SK-N-SH (cell line): Measurements from ENCODE around the gene LGR4. TPM values are rescaled to one million over a fixed set of nuclear protein-coding genes. Genes with fewer than 3 reads are reported as not detected.
A peak's percentile ranks its signal among the peaks of the same experiment; 100 is the strongest.

Experiments used
- CTCF ChIA-PET: fragments of 300-600, 350-600 bp; formaldehyde crosslinking; extraction: SDS; loops from one replicate; lab custom pipeline; 2021; lab: Yijun Ruan, JAX
- POLR2A ChIA-PET: fragments of 350-600 bp; sonication (Branson Sonifier 250); formaldehyde crosslinking; extraction: SDS; loops from one replicate; lab custom pipeline; 2020; ENCODE audit warnings: antibody characterized with exemption, inconsistent platforms; lab: Yijun Ruan, JAX
- DNase-seq: peaks from one replicate; pipeline ENCODE4 v3.0.0; 2012
- H2AFZ ChIP-seq: fragments of 200-600 bp; sonication (generic); 2 replicates; pipeline ENCODE4 v1.8.1; 2016; ENCODE audit warnings: antibody characterized with exemption, mild to moderate bottlenecking, low read depth
- H3F3A ChIP-seq: fragments of 200-600 bp; sonication (generic); replicated peaks from 2 replicates; pipeline ENCODE3; 2016; ENCODE audit warnings: antibody characterized with exemption, mild to moderate bottlenecking; ENCODE audit not compliant: insufficient read depth
- H3K27ac ChIP-seq, 2 experiments: fragments of 200-500 bp in 1 of 2; fragments of 200-600 bp in 1 of 2; sonication (Bioruptor generic) in 1 of 2; sonication (generic), shearing (Covaris generic) in 1 of 2; 2 replicates each; pipeline versions ENCODE4 v1.5.1 to v1.6.1; 2014 to 2016; ENCODE audit warnings: low read depth in 2 of 2, inconsistent platforms in 1 of 2, low read length in 1 of 2, mild to moderate bottlenecking in 1 of 2, mixed read lengths in 1 of 2
- H3K27me3 ChIP-seq: fragments of 200-600 bp; sonication (generic), shearing (Covaris generic); 2 replicates; pipeline ENCODE4 v1.6.1; 2016; ENCODE audit warnings: mixed run types; ENCODE audit not compliant: insufficient read depth
- H3K36me3 ChIP-seq, 2 experiments: fragments of 200-500 bp in 1 of 2; fragments of 200-600 bp in 1 of 2; sonication (Bioruptor generic) in 1 of 2; sonication (generic) in 1 of 2; replicated peaks in 1 of 2; 2 replicates each; pipeline versions ENCODE3 to v1.5.1; 2014 to 2016; ENCODE audit warnings: low read length in 1 of 2, mild to moderate bottlenecking in 1 of 2; ENCODE audit not compliant: insufficient read depth in 2 of 2, control insufficient read depth in 1 of 2
- H3K4me1 ChIP-seq, 2 experiments: fragments of 200-500 bp in 1 of 2; fragments of 200-600 bp in 1 of 2; sonication (Bioruptor generic) in 1 of 2; sonication (generic), shearing (Covaris generic) in 1 of 2; 2 replicates each; pipeline versions ENCODE4 v1.5.1 to v1.6.1; 2014 to 2016; ENCODE audit warnings: low read depth in 1 of 2, low read length in 1 of 2, mixed run types in 1 of 2; ENCODE audit not compliant: insufficient read depth in 2 of 2, control insufficient read depth in 1 of 2
- H3K4me2 ChIP-seq: fragments of 200-600 bp; sonication (generic), shearing (Covaris generic); 2 replicates; pipeline ENCODE4 v1.6.1; 2017; ENCODE audit warnings: mixed run types
- H3K4me3 ChIP-seq, 2 experiments: fragments of 200-500 bp in 1 of 2; fragments of 200-600 bp in 1 of 2; sonication (Bioruptor generic) in 1 of 2; sonication (generic), shearing (Covaris generic) in 1 of 2; 2 replicates each; pipeline versions ENCODE4 v1.5.1 to v1.8.1; 2014 to 2016; ENCODE audit warnings: low read depth in 2 of 2, inconsistent platforms in 1 of 2, low read length in 1 of 2, mild to moderate bottlenecking in 1 of 2, mixed read lengths in 1 of 2, moderate library complexity in 1 of 2
- H3K79me2 ChIP-seq: fragments of 200-600 bp; sonication (generic); 2 replicates; pipeline ENCODE4 v1.8.1; 2017; ENCODE audit warnings: mild to moderate bottlenecking; ENCODE audit not compliant: insufficient read depth
- H3K9ac ChIP-seq: fragments of 200-600 bp; sonication (generic); 2 replicates; pipeline ENCODE4 v1.6.1; 2017; ENCODE audit warnings: mixed run types
- H3K9me2 ChIP-seq: fragments of 200-600 bp; sonication (generic); 2 replicates; pipeline ENCODE4 v1.6.1; 2017; ENCODE audit warnings: mixed run types
- H3K9me3 ChIP-seq: fragments of 200-600 bp; sonication (generic); 2 replicates; pipeline ENCODE4 v1.6.1; 2017; ENCODE audit warnings: mixed run types, mild to moderate bottlenecking, moderate library complexity
- H4K20me1 ChIP-seq: fragments of 200-600 bp; sonication (generic); 2 replicates; pipeline ENCODE4 v1.6.1; 2017; ENCODE audit warnings: mild to moderate bottlenecking, mixed run types; ENCODE audit not compliant: insufficient read depth
- CHD2 ChIP-seq: fragments of 150-350 bp; IDR thresholded peaks from 2 replicates; pipeline ENCODE4 v1.6.1; 2018; ENCODE audit warnings: low read length; ENCODE audit not compliant: partially characterized antibody
- CTCF ChIP-seq: fragments of 200-600 bp; sonication (generic); IDR thresholded peaks from 2 replicates; pipeline ENCODE4 v1.6.1; 2017; ENCODE audit warnings: antibody characterized with exemption, mild to moderate bottlenecking, moderate library complexity
- EP300 ChIP-seq, 2 experiments: IDR thresholded peaks; 2 replicates each; pipeline versions ENCODE4 v1.4.0 to v1.6.1; 2012; ENCODE audit warnings: borderline replicate concordance in 1 of 2, low read depth in 1 of 2, low read length in 1 of 2
- FOXJ3 ChIP-seq: sonication (generic); formaldehyde crosslinking; IDR thresholded peaks from 2 replicates; pipeline ENCODE4 v1.5.1; 2020; ENCODE audit warnings: mild to moderate bottlenecking, missing genetic modification reagents
- FOXM1 ChIP-seq: IDR thresholded peaks from 2 replicates; pipeline ENCODE4 v1.4.0; 2012; ENCODE audit warnings: low read depth, mild to moderate bottlenecking
- GABPA ChIP-seq: IDR thresholded peaks from 2 replicates; pipeline ENCODE4 v1.4.0; 2012; ENCODE audit warnings: low read depth, mild to moderate bottlenecking
- JUND ChIP-seq: IDR thresholded peaks from 2 replicates; pipeline ENCODE4 v1.4.0; 2012
- MEF2A ChIP-seq: IDR thresholded peaks from 2 replicates; pipeline ENCODE4 v1.4.0; 2012; ENCODE audit warnings: low read depth, borderline replicate concordance
- NRF1 ChIP-seq: IDR thresholded peaks from 2 replicates; pipeline ENCODE4 v1.6.1; 2012; ENCODE audit warnings: low read depth, mild to moderate bottlenecking, low read length
- POLR2AphosphoS5 ChIP-seq: IDR thresholded peaks from 2 replicates; pipeline ENCODE4 v1.6.1; 2012; ENCODE audit warnings: low read depth, low read length
- RAD21 ChIP-seq: IDR thresholded peaks from 2 replicates; pipeline ENCODE4 v1.6.1; 2012; ENCODE audit warnings: mild to moderate bottlenecking, low read length
- RCOR1 ChIP-seq: fragments of 150-350 bp; IDR thresholded peaks from 2 replicates; pipeline ENCODE4 v1.6.1; 2017; ENCODE audit warnings: antibody characterized with exemption, low read length
- REST ChIP-seq: IDR thresholded peaks from 2 replicates; pipeline ENCODE4 v1.6.1; 2012; ENCODE audit warnings: mild to moderate bottlenecking, low read depth, low read length, moderate library complexity
- RXRA ChIP-seq: IDR thresholded peaks from 2 replicates; pipeline ENCODE4 v1.4.0; 2012; ENCODE audit warnings: low read depth, mild to moderate bottlenecking, borderline replicate concordance
- SIN3A ChIP-seq: IDR thresholded peaks from 2 replicates; pipeline ENCODE4 v1.6.1; 2012; ENCODE audit warnings: low read depth, mild to moderate bottlenecking, low read length, moderate library complexity, borderline replicate concordance
- TCF12 ChIP-seq: IDR thresholded peaks from 2 replicates; pipeline ENCODE4 v1.4.0; 2012
- ZBTB33 ChIP-seq: IDR thresholded peaks from 2 replicates; pipeline ENCODE4 v1.4.0; 2012; ENCODE audit warnings: low read depth, borderline replicate concordance
- WGBS: methylation state at CpG from one replicate; pipeline ENCODE4 v1.1.6; 2017; ENCODE audit warnings: low lambda C conversion rate; 5-methylcytosine and 5-hydroxymethylcytosine counted together
- polyA plus RNA-seq, 3 experiments: library from polyadenylated mRNA; depleted of rRNA; stranded (reverse); fragments of >200 nt; gene quantifications; 2 replicates each; pipeline ENCODE4 v1.2.3, GENCODE V29; 2012

The LGR4 gene
- polyA plus RNA-seq, 1 of the 3 experiments (the other 2 are of a cell fraction): 2.6 TPM

GRCh38 chr11:27482793-27483192 lies 10.2 kb upstream of the LGR4 start:
- 88% methylated on average over 2 of the region's 2 CpGs for WGBS

GRCh38 chr11:27481992-27482391 lies 9.4 kb upstream of the LGR4 start:
- Histone ChIP-seq H3K9ac (no peak overlapping the region), H3K79me2 (no peaks in the 10 kb centered on the region), H3K9me3 (no peaks in the 10 kb centered on the region), H3K27ac (no peak overlapping the region), H3K27me3 (no peaks in the 10 kb centered on the region), H4K20me1 (no peaks in the 10 kb centered on the region), H2AFZ (no peak overlapping the region), H3K9me2 (no peaks in the 10 kb centered on the region), H3K4me3 (no peak overlapping the region), H3F3A (no peaks in the 10 kb centered on the region), H3K4me1 (no peaks in the 10 kb centered on the region), H3K4me2 (no peak overlapping the region), H3K36me3 (no peaks in the 10 kb centered on the region)
- DNase-seq: no peak
- CTCF ChIA-PET: interaction anchor here (7.2 to 11.7 kb wide), 2 partner anchors 16 to 297 kb away, joined by 100 to 223 read pairs; no protein-coding TSS in a partner anchor
- 85% methylated on average over 4 of the region's 4 CpGs for WGBS
- POLR2A ChIA-PET: no interaction called here
- TF ChIP-seq RCOR1 (no peak), FOXM1 (no peak), EP300 (IDR thresholded peaks at IDR 0.05; ENCODE audit: borderline replicate concordance in 1 of 2, low read depth in 1 of 2, low read length in 1 of 2) (no peak), MEF2A (no peak), POLR2AphosphoS5 (no peak), GABPA (no peak), FOXJ3 (CRISPR knock-in tag) (no peak), REST (no peak), RAD21 (no peak), RXRA (no peak), SIN3A (no peak)

More at GRCh38 chr11:27482793-27483192, 10.2 kb upstream of the LGR4 start:
- Histone ChIP-seq H3K9me3 (no peaks in the 10 kb centered on the region), H3K9ac (no peak overlapping the region), H3K4me1 (no peaks in the 10 kb centered on the region), H3K4me3 (no peak overlapping the region), H3F3A (no peaks in the 10 kb centered on the region), H2AFZ (peak overlapping the region; percentile 74), H3K27me3 (no peaks in the 10 kb centered on the region), H3K36me3 (no peaks in the 10 kb centered on the region), H3K9me2 (no peaks in the 10 kb centered on the region), H3K4me2 (no peak overlapping the region), H3K27ac (no peak overlapping the region), H3K79me2 (no peaks in the 10 kb centered on the region), H4K20me1 (no peaks in the 10 kb centered on the region)
- ChIA-PET POLR2A (no interaction called here), CTCF (interaction anchor here (0.9 to 11.7 kb wide), 5 partner anchors 15 to 297 kb away, joined by 3 to 223 read pairs (median 4); no protein-coding TSS in a partner anchor)
- TF ChIP-seq JUND (no peak), NRF1 (no peak), CTCF (no peak), CHD2 (no peak), RXRA (no peak), ZBTB33 (no peak), TCF12 (no peak), POLR2AphosphoS5 (no peak)
- no peak for DNase-seq
